ENCODE measurements around the gene PNO1. TPM values are rescaled to one million over a fixed set of nuclear protein-coding genes. Genes with fewer than 3 reads are reported as not detected.

Gene PNO1
- total RNA-seq, 1 donor from 2014 or later = 10.8 TPM

- ATAC-seq = no peak
Measured at GRCh38 chr2:68196120-68196716, 38.5 kb downstream of the PNO1 start.

GRCh38 chr2:68200157-68200787 lies 42.6 kb downstream of the PNO1 start:
- ATAC-seq = no peak

GRCh38 chr2:68203587-68203986 lies 45.9 kb downstream of the PNO1 start:
- no peak for ATAC-seq

GRCh38 chr2:68206793-68207192 lies 49.1 kb downstream of the PNO1 start:
- ATAC-seq = no peak

DNA sequence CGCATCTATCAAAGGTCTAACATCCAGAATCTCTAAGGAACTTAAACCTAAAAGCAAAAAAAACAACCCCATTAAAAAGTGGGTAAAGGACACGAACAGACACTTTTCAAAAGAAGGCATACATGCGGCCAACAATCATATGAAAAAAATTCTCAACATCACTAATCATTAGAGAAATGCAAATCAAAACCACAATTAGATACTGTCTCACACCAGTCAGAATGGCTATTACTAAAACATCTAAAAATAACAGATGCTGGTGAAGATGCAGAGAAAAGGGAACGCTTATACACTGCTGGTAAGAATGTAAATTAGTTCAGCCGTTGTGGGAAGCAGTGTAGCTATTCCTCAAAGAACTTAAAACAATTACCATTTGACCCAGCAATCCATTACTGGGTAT lies 56.7 kb downstream of the PNO1 start:
- no peak for ATAC-seq

DNA sequence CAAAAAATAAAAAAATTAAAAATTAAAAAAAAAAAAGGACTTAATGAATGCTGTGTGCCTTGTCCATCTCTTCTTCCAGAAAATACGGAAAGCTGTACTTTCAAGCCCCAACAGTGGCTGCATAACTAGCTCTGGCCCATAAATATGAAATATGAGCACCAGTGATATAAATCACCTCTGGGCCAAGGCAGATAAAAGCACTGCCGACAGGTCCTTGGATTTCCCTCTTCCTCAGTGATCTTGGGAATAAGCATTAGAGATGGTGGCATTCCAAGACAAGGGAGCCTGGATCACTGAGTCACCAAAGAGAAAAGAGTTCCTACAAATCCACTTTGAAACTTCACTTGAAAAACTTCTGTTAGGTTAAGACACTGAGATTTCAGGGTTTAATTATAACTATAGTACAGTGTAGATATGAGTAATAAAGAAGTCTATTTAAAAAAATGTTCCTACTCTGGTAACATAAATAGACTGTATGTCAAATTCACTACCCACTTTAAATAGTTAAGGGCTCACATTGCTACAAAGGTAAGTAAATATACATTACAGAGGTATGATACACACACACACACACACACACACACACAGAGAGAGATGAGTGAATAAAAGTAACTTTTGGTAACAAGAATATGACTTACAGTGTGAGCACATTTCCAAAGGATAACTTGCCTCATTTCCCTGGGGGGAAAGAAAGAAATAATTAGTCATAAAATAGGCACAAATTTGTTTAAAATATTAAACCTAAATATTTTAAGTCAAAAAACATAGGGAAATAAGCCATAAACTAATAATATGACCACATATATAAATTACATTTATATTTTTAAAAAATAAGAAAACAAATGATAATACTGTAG lies 59.0 kb downstream of the PNO1 start:
- no peak for ATAC-seq

GRCh38 chr2:68217729-68218128 lies 60.0 kb downstream of the PNO1 start:
- no peak for ATAC-seq

- no peak for ATAC-seq
Measured at GRCh38 chr2:68218343-68218901, 60.7 kb downstream of the PNO1 start.

DNA sequence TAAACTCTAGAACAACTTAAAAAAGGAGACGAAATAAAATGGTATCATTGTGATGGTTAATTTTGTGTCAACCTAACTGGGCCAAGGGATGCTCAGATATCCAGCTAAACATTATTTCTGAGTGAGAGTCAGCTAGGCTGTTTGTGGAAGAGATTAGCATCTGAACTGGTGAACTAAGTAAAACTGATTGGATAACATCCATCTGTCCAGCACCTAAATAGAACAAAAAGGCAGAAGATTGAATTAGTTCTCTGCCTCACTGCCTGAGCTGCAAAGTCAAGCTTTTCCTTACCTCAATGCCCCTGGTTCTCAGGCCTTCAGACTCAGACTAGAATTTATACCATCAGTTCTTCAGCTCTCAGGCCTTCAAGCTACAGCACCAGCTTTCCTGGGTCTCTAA lies 64.6 kb downstream of the PNO1 start:
- no peak for ATAC-seq

GRCh38 chr2:68223419-68223818 lies 65.7 kb downstream of the PNO1 start:
- ATAC-seq = no peak

DNA sequence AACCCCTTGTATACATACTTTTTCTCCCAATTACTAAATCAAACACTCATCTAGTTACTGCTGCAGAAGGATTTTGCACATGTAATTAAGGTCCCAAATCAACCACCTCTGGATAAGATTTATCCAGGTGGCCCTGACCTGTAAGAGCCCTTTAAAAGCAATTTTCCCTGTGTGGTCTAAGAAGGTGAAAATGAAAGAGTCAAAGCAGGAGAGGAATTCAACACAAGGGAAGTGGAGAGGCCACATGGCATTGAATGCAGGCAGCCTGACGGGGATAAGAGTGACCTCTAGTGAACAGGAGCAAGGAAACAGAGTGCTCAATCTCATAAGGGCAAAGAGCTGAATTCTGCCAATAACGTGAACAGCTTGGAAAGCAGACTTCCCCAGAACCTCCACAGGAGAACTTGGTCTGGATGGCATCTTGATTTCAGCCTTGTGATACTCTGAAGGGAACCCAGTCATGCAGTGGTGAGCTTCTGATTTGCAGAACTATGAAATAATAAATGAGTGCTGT lies 67.5 kb downstream of the PNO1 start:
- peak; percentile 33 for ATAC-seq

Other genes starting within 250 kb of the PNO1 start
- 11.2 TPM for gene C1D, start 94.9 kb upstream of the PNO1 start, total RNA-seq
- 40.8 TPM for gene PPP3R1, start 94.6 kb downstream of the PNO1 start, total RNA-seq
- 1.6 TPM for gene CNRIP1, start 162.1 kb downstream of the PNO1 start, total RNA-seq
- 1.00 TPM for gene PLEK, start 207.4 kb downstream of the PNO1 start, total RNA-seq

All from esophagus mucosa (tissue), 1 donor.